ENCODE results near the gene GRIN1. TPM values are rescaled to one million over a fixed set of nuclear protein-coding genes. Genes with fewer than 3 reads are reported as not detected.
A peak's percentile ranks its signal among the peaks of the same experiment; 100 is the strongest.

The GRIN1 gene
- total RNA-seq, 2 experiments from 2014 or later, result not detected

DNA sequence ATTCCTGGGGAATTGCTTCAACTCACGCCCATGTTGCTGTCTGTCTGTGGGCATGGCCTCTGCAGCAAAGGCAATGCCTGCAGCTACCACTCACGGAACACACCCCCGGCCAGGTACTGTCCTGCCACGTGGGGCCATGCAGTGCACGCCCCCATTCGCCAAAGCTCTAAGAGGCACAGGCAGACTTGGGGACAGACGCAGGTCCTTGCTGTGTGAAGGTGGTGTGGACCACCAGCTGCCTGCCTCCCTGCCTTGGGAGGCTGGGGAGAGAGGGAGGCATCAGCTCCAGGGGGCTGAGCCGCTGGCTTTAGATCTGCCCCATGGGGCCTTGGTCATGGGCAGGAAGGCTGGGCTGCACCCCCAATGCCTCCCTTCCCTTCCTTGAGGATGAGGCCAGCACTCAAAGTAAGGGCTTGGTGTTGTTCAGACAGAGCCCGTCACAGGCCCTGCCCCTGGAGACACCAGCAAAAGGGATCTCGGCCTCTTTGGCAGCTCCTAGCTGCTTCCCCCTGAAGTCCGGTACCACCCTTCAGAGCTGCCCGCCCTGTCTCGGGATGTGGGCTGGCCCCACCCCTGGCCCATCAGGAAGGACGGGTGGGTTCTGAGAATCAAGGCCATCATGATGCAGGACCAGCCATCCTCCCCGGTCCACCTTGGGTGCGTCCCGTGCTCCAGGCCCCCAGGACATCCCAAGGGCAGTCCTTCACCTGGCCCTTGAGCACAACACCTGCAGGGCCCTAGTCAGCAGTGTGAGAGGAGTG is 2.3 kb downstream of the GRIN1 start:
- no peaks in the 10 kb centered on the region for H3K36me3 Mint-ChIP-seq
- POLR2A ChIA-PET, result interaction anchor here (0.9 kb wide), 1 partner anchor 83 kb away, joined by 3 read pairs; no protein-coding TSS in a partner anchor
- no peak overlapping the region for H3K4me3 Mint-ChIP-seq
- H3K9me3 Mint-ChIP-seq, result no peaks in the 10 kb centered on the region
- no peak for ATAC-seq (ENCODE audit: low read depth)
- peaks cover 44% of the 10 kb centered on the region for H3K27me3 Mint-ChIP-seq
- H3K27ac Mint-ChIP-seq, result no peak overlapping the region
- H3K4me1 Mint-ChIP-seq, result peaks cover 8% of the 10 kb centered on the region
- DNase-seq, result no peak

DNA sequence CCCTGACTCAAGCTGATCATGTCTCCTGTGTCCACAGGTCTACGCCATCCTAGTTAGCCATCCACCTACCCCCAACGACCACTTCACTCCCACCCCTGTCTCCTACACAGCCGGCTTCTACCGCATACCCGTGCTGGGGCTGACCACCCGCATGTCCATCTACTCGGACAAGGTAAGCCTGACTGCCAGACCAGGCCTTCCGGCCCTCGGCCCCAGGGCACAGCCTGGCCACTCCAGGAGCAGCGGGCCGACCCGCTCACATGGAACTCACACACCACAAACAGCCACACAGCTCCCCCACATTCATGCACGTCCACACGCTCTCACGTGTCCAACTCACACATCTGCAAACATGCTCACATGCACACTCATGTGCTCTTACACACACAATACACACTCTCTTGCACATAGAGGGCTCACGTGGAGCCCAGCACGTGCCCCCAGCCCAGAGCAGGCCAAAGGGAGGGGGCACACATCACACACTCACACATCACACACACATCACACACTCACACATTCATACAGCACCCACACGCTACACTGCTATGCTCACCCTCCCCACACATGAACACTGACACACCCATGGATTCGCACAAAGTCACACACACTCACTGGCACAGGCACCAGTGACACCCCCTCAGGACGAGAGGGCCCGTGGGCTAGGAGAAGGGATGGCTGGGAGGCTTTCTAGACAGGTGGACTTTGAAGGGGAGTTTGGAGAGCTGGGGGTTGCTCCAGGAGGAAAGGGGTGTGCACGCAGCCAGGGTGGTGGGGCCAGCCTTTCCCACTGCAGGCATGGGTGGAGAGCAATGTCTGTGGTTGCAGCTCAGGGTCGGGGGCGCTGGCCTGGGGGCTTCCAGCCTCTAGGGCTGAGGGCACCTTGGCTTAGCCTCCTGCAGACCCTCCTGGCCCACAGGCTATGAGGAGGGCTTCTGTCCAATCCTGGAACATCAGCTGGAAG is 3.3 kb downstream of the GRIN1 start:
- POLR2A ChIA-PET, result interaction anchor here (0.6 kb wide), 1 partner anchor 19 kb away, joined by 3 read pairs; no protein-coding TSS in a partner anchor
- Mint-ChIP-seq H3K9me3 (no peaks in the 10 kb centered on the region), H3K36me3 (no peaks in the 10 kb centered on the region), H3K4me1 (peaks cover 10% of the 10 kb centered on the region), H3K27ac (no peak overlapping the region), H3K27me3 (peaks cover 35% of the 10 kb centered on the region), H3K4me3 (no peak overlapping the region)
- ATAC-seq (ENCODE audit: low read depth) (no peak), DNase-seq (no peak)

DNA sequence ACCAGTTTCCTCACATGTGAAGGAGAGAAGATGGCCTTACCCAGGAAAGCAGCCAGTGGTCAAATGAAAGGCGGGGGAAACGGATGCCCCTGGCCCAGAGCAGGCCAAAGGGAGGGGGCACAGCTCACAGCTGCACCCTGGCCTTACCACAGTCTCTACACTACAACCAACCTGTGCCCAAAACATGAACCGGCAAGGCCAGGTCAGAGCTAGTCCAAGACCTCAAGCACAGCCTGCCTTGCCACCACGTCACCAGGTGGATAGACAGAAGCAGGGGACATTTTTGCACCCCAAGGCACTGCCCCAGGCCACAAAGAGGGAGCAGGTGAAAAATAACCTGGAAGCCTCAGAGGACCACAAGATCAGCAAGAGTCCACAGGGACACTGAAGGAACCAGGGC is 4.5 kb downstream of the GRIN1 start:
- Mint-ChIP-seq H3K36me3 (no peaks in the 10 kb centered on the region), H3K27ac (no peak overlapping the region), H3K27me3 (peaks cover 23% of the 10 kb centered on the region), H3K9me3 (no peaks in the 10 kb centered on the region), H3K4me3 (no peak overlapping the region), H3K4me1 (peaks cover 9% of the 10 kb centered on the region)
- DNase-seq, result no peak
- POLR2A ChIA-PET, result no interaction called here
- no peak for ATAC-seq (ENCODE audit: low read depth)

DNA sequence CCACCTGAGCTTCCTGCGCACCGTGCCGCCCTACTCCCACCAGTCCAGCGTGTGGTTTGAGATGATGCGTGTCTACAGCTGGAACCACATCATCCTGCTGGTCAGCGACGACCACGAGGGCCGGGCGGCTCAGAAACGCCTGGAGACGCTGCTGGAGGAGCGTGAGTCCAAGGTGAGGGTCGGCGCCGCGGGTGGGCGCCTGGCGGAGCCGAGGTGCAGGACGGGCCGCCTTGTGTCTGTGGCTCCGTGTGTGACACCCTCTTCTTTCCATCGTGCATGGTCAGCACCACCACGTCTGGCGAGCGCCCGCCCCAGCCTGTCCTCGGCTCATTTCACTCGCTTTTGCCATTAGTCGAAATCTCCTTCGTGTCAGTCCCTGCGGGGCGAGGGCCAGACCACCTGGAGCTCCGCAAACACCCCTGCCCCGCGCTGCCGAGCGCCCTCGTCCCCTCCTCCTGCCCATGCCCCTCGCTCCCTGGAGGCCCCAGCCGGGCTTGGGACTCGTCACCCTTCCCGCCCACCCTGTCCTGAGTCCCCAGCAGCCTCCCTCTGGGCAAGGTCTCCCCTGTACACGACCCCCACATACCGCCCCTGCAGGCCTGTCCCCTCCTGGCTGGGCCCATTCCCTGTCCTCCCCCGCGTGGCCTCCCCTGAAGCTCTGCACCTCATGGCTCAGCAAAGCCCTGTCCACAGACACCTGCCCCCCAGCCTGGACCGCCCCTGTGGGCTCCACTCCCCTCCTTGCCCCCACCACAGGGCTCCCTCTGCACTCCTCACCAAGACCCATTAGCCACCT is 7.0 kb downstream of the GRIN1 start:
- peaks cover 6% of the 10 kb centered on the region for H3K27me3 Mint-ChIP-seq
- DNase-seq, result peak; percentile 28
- peaks cover 4% of the 10 kb centered on the region for H3K4me1 Mint-ChIP-seq
- no peak overlapping the region for H3K27ac Mint-ChIP-seq
- H3K36me3 Mint-ChIP-seq, result no peaks in the 10 kb centered on the region
- POLR2A ChIA-PET, result interaction anchor here (1.1 kb wide), 1 partner anchor 12 kb away, joined by 3 read pairs; no protein-coding TSS in a partner anchor
- no peak overlapping the region for H3K4me3 Mint-ChIP-seq
- ATAC-seq (ENCODE audit: low read depth), result no peak
- no peaks in the 10 kb centered on the region for H3K9me3 Mint-ChIP-seq

DNA sequence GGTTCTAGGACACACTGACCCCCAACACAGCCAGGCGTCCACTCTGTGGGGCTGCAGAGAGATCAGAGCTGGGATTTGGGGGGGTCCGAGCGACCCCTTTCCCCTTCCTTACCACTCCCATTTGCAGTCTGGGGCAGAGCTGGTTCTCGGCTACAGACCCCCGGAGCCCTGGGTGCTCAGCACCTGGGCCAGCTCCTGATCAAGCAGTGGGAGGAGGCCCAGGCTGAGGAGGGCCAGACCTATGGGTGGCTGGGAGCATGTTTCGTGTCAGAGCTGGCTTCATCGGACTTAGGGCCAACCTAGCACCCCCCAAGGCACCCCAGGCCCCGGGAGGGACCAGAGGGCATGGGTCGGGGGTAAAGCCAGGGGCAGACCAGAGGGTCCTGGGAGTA is 7.6 kb downstream of the GRIN1 start:
- Mint-ChIP-seq H3K27me3 (peaks cover 2% of the 10 kb centered on the region), H3K4me1 (peaks cover 4% of the 10 kb centered on the region), H3K27ac (no peak overlapping the region), H3K4me3 (no peak overlapping the region), H3K36me3 (no peaks in the 10 kb centered on the region), H3K9me3 (no peaks in the 10 kb centered on the region)
- DNase-seq (no peak), ATAC-seq (ENCODE audit: low read depth) (peak; percentile 19)
- POLR2A ChIA-PET, result interaction anchor here (1.1 kb wide), 1 partner anchor 11 kb away, joined by 3 read pairs; no protein-coding TSS in a partner anchor

DNA sequence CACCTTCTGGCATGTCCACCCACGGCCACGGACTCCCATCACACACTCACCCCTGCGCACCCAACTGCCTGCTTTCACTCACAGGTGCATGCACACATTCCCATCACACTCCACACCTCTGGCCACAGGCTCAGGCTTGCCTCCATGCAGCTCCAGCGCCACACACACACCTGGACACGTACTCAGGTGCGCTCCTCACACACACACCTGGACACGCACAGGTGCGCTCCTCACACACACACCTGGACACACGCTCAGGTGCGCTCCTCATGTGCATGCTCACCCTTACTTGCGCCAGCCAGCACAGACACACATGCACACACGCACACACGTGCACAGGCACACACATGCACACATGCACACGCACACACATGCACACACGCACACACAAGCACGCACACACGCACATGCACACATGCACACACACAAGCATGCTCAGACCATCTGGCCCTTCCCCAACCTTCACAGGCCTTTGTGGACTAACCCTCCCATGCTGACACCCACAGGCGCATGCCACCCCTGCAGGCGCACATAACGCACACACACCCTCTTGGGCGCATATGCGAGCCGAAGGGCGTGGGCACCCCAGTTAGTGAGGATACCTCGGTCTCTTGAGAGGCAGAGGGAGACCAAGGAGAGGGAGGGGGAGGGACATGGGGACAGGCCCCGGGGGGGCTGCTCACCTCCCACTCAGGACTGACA is 8.3 kb downstream of the GRIN1 start:
- peaks cover 4% of the 10 kb centered on the region for H3K4me1 Mint-ChIP-seq
- H3K36me3 Mint-ChIP-seq, result no peaks in the 10 kb centered on the region
- POLR2A ChIA-PET, result interaction anchor here (1.1 kb wide), 1 partner anchor 11 kb away, joined by 3 read pairs; no protein-coding TSS in a partner anchor
- DNase-seq (no peak), ATAC-seq (ENCODE audit: low read depth) (no peak)
- H3K4me3 Mint-ChIP-seq, result no peak overlapping the region
- H3K9me3 Mint-ChIP-seq, result no peaks in the 10 kb centered on the region
- H3K27ac Mint-ChIP-seq, result no peak overlapping the region
- peaks cover under 1% of the 10 kb centered on the region for H3K27me3 Mint-ChIP-seq

DNA sequence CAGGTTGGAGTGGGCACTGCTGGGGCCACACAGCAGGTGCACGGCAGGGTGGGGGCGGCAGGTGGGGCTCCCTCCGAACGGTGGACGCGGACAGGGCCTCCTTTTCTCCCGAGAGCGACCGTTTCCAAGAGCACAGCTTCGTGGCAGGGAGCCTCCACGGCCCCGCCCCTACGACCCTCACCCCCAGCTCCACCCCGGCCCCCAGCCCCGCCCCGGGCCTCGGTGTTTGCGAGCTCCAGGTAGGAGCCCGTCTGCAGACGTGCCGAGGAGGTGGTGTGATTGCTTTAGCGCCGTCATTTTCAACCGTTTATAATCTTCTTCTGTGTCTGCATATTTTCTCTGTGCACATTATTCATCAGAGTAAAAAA is 8.8 kb downstream of the GRIN1 start:
- Mint-ChIP-seq H3K4me1 (peaks cover 4% of the 10 kb centered on the region), H3K27me3 (no peaks in the 10 kb centered on the region), H3K4me3 (no peak overlapping the region), H3K9me3 (no peaks in the 10 kb centered on the region), H3K36me3 (no peaks in the 10 kb centered on the region), H3K27ac (no peak overlapping the region)
- POLR2A ChIA-PET, result no interaction called here
- ATAC-seq (ENCODE audit: low read depth) (no peak), DNase-seq (no peak)

DNA sequence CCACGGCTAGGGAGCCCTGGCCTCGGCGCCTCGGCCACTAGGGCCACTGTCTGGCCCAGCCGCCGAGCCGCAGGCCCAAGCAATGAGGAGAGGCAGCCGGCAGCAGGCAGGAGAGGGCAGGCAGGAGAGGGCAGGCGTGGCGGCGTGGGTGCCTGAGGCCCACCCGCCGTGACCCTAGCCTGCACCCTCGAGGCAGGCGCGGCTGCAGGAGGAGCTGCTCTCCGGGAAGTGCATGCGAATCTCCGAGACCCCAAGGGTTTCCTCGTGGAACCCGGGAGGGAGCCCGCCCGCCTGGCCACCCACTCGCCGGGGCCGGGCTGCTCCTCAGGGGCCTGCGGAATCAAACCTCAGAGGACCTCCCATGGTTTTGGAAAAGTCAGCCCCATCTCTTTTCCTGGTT is 9.3 kb downstream of the GRIN1 start:
- H3K36me3 Mint-ChIP-seq, result no peaks in the 10 kb centered on the region
- DNase-seq, result no peak

DNA sequence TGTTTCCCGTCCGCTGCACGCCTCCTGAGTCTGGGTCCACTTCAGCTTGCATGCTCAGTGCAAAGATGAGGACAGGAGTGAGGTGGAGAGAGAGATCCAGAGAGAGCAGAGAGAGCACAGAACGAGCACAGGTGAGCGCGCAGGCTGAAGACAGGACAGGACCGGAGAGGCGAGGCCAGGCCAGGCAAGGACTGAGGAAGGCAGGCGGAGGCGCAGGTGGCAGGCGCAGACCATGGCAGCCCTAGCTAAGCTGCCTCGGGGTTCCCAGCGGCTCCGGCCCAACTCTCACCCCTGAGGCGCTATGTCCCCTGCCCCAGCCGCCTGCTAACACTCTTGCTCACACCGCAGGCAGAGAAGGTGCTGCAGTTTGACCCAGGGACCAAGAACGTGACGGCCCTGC is 9.7 kb downstream of the GRIN1 start:
- POLR2A ChIA-PET, result no interaction called here
- no peak for DNase-seq
- Mint-ChIP-seq H3K36me3 (no peaks in the 10 kb centered on the region), H3K9me3 (no peaks in the 10 kb centered on the region), H3K27ac (no peak overlapping the region), H3K4me1 (peaks cover 4% of the 10 kb centered on the region), H3K27me3 (no peaks in the 10 kb centered on the region), H3K4me3 (no peak overlapping the region)
- ATAC-seq (ENCODE audit: low read depth), result no peak

More for the DNA sequence above, 9.3 kb downstream of the GRIN1 start:
- no peak overlapping the region for H3K4me3 Mint-ChIP-seq
- no peaks in the 10 kb centered on the region for H3K27me3 Mint-ChIP-seq
- H3K9me3 Mint-ChIP-seq, result no peaks in the 10 kb centered on the region
- peaks cover 4% of the 10 kb centered on the region for H3K4me1 Mint-ChIP-seq
- no peak for ATAC-seq (ENCODE audit: low read depth)
- no peak overlapping the region for H3K27ac Mint-ChIP-seq
- POLR2A ChIA-PET, result no interaction called here

DNA sequence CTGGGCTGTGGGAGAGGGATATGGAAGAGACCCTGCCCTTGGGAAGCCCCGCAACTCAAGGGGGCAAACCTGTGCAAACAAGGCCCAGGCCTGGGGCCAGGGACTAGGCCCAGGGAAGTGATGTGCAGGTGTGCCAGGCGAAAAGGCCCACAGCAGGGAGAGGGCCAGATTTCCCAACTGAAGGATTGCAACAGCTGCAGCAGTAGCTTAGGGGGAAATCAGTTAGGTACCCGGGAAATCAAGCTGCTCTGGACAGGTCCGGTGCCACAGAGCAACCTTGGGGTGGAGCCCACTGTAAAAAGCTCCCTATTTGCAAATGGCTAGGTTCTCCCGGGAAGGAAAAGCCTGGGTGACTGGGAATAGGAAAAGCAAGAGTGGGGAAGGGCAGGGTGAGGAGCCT is 10.4 kb downstream of the GRIN1 start:
- no peaks in the 10 kb centered on the region for H3K36me3 Mint-ChIP-seq
- peaks cover 4% of the 10 kb centered on the region for H3K4me1 Mint-ChIP-seq
- POLR2A ChIA-PET, result interaction anchor here (1.2 kb wide), 1 partner anchor 20 kb away, joined by 4 read pairs; no protein-coding TSS in a partner anchor
- ATAC-seq (ENCODE audit: low read depth), result no peak
- H3K27me3 Mint-ChIP-seq, result no peaks in the 10 kb centered on the region
- no peak overlapping the region for H3K4me3 Mint-ChIP-seq
- H3K27ac Mint-ChIP-seq, result no peak overlapping the region
- DNase-seq, result no peak
- H3K9me3 Mint-ChIP-seq, result no peaks in the 10 kb centered on the region

DNA sequence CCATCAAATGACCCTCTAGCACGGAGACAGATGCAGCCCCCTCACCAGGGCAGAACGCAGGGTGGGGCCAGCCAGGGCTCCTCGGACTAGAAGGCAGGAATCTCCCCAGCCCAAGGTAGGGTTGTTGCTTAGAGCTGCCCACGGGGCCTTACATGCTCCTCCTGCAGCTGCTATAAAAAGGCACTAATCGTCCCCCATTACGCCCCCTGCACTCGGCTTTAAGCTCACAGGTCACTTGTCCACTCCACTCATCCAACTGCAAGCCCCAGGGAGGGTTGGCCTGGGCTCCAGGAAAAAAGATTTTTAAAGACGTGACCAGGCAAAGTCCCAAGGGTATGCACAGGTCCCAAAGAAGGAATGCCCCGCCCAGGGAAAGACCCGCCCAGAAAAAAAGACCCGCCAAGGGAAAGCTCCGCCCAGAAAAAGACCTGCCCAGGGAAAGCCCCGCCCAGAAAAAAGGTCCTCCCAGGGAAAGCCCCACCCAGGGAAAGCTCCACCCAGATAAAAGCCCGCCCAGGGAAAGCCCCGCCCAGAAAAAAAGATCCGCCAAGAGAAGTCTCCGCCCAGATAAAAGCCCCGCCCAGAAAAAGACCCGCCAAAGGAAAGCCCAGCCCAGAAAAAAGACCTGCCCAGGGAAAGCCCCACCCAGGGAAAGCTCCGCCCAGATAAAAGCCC is 11.1 kb downstream of the GRIN1 start:
- H3K27ac Mint-ChIP-seq, result no peak overlapping the region
- no peaks in the 10 kb centered on the region for H3K36me3 Mint-ChIP-seq
- H3K27me3 Mint-ChIP-seq, result no peaks in the 10 kb centered on the region
- no peak overlapping the region for H3K4me3 Mint-ChIP-seq
- peaks cover 4% of the 10 kb centered on the region for H3K4me1 Mint-ChIP-seq
- POLR2A ChIA-PET, result interaction anchor here (0.6 to 1.4 kb wide), 3 partner anchors 19 to 51 kb away, joined by 3 to 4 read pairs (median 4); partner anchors contain the start of gene TPRN
- no peak for DNase-seq
- no peak for ATAC-seq (ENCODE audit: low read depth)
- no peaks in the 10 kb centered on the region for H3K9me3 Mint-ChIP-seq
